ENCODE measurements around the gene CDK14. TPM values are rescaled to one million over a fixed set of nuclear protein-coding genes. Genes with fewer than 3 reads are reported as not detected.

CDK14 gene
- total RNA-seq, 1 experiment from 2014 or later: 57.9 TPM

GRCh38 chr7:90856351-90857070, 260.4 kb downstream of the CDK14 start:
- ATAC-seq: no peak
- no peaks in the 10 kb centered on the region for H3K27me3 Mint-ChIP-seq (ENCODE audit: low read depth)

GRCh38 chr7:90857603-90858002, 261.5 kb downstream of the CDK14 start:
- no peak overlapping the region for H3K4me3 Mint-ChIP-seq
- POLR2A ChIA-PET: no interaction called here
- DNase-seq (ENCODE audit: low spot score) (no peak), ATAC-seq (peak; percentile 28; the same call in 1 of the 2 replicates)
- H3K27me3 Mint-ChIP-seq (ENCODE audit: low read depth): no peaks in the 10 kb centered on the region
- H3K36me3 Mint-ChIP-seq: no peaks in the 10 kb centered on the region
- peaks cover 21% of the 10 kb centered on the region for H3K4me1 Mint-ChIP-seq
- TF ChIP-seq ZNF512 (CRISPR knock-in tag; IDR thresholded peaks at IDR 0.05; ENCODE audit: borderline replicate concordance) (no peak), FOXP1 (CRISPR knock-in tag; IDR thresholded peaks at IDR 0.05; ENCODE audit: borderline replicate concordance) (no peak), ZNF671 (CRISPR knock-in tag; IDR thresholded peaks at IDR 0.05) (no peak), HMGA2 (CRISPR knock-in tag; IDR thresholded peaks at IDR 0.05) (no peak), FOXJ3 (CRISPR knock-in tag; IDR thresholded peaks at IDR 0.05; ENCODE audit: borderline replicate concordance) (no peak), PRRX2 (CRISPR knock-in tag; IDR thresholded peaks at IDR 0.05) (no peak), ATF1 (CRISPR knock-in tag; IDR thresholded peaks at IDR 0.05) (no peak), CREM (CRISPR knock-in tag; IDR thresholded peaks at IDR 0.05) (no peak)
- no peaks in the 10 kb centered on the region for H3K9me3 Mint-ChIP-seq
- CTCF ChIA-PET: interaction anchor here (1.1 kb wide), 1 partner anchor 275 kb away, joined by 5 read pairs; no protein-coding TSS in a partner anchor
- H3K27ac Mint-ChIP-seq: no peak overlapping the region

More at GRCh38 chr7:90856351-90857070, 260.4 kb downstream of the CDK14 start:
- POLR2A ChIA-PET: no interaction called here
- Mint-ChIP-seq H3K4me1 (peaks cover 21% of the 10 kb centered on the region), H3K9me3 (no peaks in the 10 kb centered on the region), H3K27ac (peak overlapping the region; percentile 47; the same call in 1 of the 2 replicates), H3K36me3 (no peaks in the 10 kb centered on the region), H3K4me3 (no peak overlapping the region)
- CTCF ChIA-PET: interaction anchor here (1.1 kb wide), 1 partner anchor 276 kb away, joined by 5 read pairs; no protein-coding TSS in a partner anchor
- DNase-seq (ENCODE audit: low spot score): no peak
- no peak for TF ChIP-seq CBFB (CRISPR knock-in tag; IDR thresholded peaks at IDR 0.05; ENCODE audit: low read depth)
- no peak for TF ChIP-seq ZNF138 (CRISPR knock-in tag; conservative IDR thresholded peaks at IDR 0.05)

GRCh38 chr7:90858546-90858945, 262.4 kb downstream of the CDK14 start:
- POLR2A ChIA-PET: no interaction called here

More at GRCh38 chr7:90858546-90858945, 262.4 kb downstream of the CDK14 start:
- ATAC-seq: no peak
- TF ChIP-seq ZNF532 (CRISPR knock-in tag; IDR thresholded peaks at IDR 0.05; ENCODE audit: borderline replicate concordance) (no peak), E2F1 (CRISPR knock-in tag; IDR thresholded peaks at IDR 0.05) (no peak), USF1 (CRISPR knock-in tag; IDR thresholded peaks at IDR 0.05) (no peak), ATF2 (CRISPR knock-in tag; IDR thresholded peaks at IDR 0.05; ENCODE audit: borderline replicate concordance, low read depth) (no peak), ZNF317 (CRISPR knock-in tag; IDR thresholded peaks at IDR 0.05; ENCODE audit: borderline replicate concordance, low read depth) (no peak), ZNF425 (CRISPR knock-in tag; conservative IDR thresholded peaks at IDR 0.05) (no peak), PREB (CRISPR knock-in tag; IDR thresholded peaks at IDR 0.05; ENCODE audit: borderline replicate concordance) (no peak), ESRRA (CRISPR knock-in tag; IDR thresholded peaks at IDR 0.05; ENCODE audit: borderline replicate concordance) (no peak)
- H3K27me3 Mint-ChIP-seq (ENCODE audit: low read depth): no peaks in the 10 kb centered on the region
- H3K4me3 Mint-ChIP-seq: no peak overlapping the region
- peaks cover 14% of the 10 kb centered on the region for H3K4me1 Mint-ChIP-seq
- CTCF ChIA-PET: no interaction called here
- no peak overlapping the region for H3K27ac Mint-ChIP-seq
- no peaks in the 10 kb centered on the region for H3K9me3 Mint-ChIP-seq
- no peaks in the 10 kb centered on the region for H3K36me3 Mint-ChIP-seq
- no peak for DNase-seq (ENCODE audit: low spot score)
